ENCODE measurements around the gene ARAP1. TPM values are rescaled to one million over a fixed set of nuclear protein-coding genes. Genes with fewer than 3 reads are reported as not detected.

The ARAP1 gene
- total RNA-seq: 10 to 100 TPM; 70.4 to 89.8 TPM

DNA sequence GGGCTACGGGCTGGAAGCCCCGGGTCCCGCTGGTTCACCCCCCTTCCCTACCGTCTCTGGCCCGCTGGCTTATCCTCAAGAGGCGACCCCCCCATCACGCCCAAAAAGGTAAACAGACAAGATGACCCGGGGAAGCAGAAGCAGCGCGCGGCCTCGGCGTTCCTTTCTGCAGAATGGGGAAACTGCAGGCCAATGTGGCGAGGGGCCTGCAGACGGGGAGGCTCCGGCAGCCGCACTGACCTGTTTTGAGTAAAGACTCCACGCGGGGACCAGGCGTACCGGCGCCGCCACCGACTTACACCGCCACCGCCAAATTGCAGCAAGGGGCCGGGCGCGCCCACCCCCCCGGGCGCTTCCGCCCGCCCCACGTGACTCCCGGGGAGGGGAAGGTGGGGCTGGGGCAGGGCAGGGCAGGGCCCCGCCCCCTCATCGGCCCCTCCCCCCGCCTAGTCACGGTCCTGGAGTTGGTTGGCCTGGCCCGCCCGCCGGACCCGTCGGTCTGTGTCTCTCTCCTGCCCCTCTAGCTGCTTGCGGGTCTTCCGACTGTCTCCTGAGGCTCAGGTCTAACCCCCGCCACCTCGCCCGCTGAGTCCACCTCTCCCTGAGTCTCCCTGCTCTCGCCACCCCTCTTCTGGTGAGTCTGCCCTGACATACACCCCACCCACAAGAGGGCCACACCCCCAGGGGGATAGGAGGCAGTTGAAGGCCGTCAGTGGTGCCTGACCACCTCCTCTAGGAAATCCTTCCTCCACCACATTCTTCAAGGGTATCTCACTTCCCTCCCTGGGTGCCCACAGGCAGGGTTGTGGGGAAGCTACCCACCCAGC lies at the start of gene ARAP1:
Gene ARAP1, minus strand, starts transcription at position 321 of the 827 bp plus-strand sequence. CDS start 25,280 bp downstream, outside the sequence.
- peaks cover 4% of the 10 kb centered on the region for H3K36me3 ChIP-seq
- peak within 1 kb of the TSS; percentile 47 for H3K27ac ChIP-seq
- intact Hi-C loops (cut with DNase I): no loop called here
- H3K9me3 ChIP-seq: no peaks in the 10 kb centered on the region
- no peaks in the 10 kb centered on the region for H3K27me3 ChIP-seq
- no peak for TF ChIP-seq CTCF (IDR thresholded peaks at IDR 0.05)
- H3K9ac ChIP-seq (ENCODE audit: low read depth in 2 of 2, low read length in 2 of 2): peak within 1 kb of the TSS; percentile 70 to 84
- peaks cover 3% of the 10 kb centered on the region for H3K4me1 ChIP-seq
- H3K4me3 ChIP-seq: peak within 1 kb of the TSS; percentile 69
- peak; percentile 82 for DNase-seq

DNA sequence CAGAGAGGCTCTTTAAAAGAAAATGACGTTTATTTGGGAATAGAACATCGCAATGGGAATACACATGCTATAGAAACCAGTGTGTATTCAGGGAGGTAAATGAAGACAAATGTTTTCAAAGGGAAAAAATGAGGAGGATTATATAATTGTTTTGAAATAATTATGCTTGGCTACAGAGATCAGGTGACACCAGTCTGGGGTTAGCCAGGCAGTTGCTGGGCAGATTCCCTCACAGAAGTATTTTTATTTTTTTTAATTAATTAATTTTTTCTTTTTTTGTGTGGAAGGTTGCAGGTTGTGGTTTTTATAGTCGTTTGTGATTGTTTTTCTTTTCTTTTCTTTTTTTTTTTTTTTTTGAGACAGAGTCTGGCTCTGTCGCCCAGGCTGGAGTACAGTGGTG lies 47.2 kb upstream of the ARAP1 start:
- Histone ChIP-seq H3K36me3 (no peaks in the 10 kb centered on the region), H3K27me3 (no peaks in the 10 kb centered on the region), H3K9ac (ENCODE audit: low read depth in 2 of 2, low read length in 2 of 2) (no peak overlapping the region), H3K9me3 (no peaks in the 10 kb centered on the region), H3K4me1 (peaks cover 2% of the 10 kb centered on the region), H3K4me3 (no peak overlapping the region), H3K27ac (no peak overlapping the region)
- intact Hi-C loops (cut with DNase I): no loop called here
- no peak for TF ChIP-seq CTCF (IDR thresholded peaks at IDR 0.05)
- DNase-seq: no peak

DNA sequence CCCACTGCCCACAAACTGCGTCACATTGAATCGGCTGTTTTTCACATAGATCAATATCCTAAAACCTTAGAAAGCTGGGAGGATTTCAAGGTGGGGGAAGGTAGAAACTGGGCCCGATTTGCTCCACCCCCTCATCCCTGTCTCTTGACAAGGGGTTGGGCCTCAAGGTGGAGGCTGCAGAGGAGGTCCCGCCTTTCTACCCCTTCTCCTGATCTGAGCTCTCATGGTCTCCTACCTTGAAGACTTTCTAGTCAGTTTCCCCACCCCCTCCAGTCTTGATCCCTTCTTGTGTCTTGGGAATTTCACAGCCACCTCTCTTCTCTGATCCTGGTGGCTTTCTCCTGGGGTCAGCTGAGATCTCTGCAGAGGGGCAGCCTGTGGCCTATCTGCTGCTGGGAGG lies 46.2 kb upstream of the ARAP1 start:
- no peaks in the 10 kb centered on the region for H3K27me3 ChIP-seq
- no peak for DNase-seq
- H3K9ac ChIP-seq (ENCODE audit: low read depth in 2 of 2, low read length in 2 of 2): no peak overlapping the region
- TF ChIP-seq CTCF (IDR thresholded peaks at IDR 0.05): no peak
- H3K36me3 ChIP-seq: no peaks in the 10 kb centered on the region
- H3K27ac ChIP-seq: no peak overlapping the region
- H3K4me3 ChIP-seq: no peak overlapping the region
- peaks cover 3% of the 10 kb centered on the region for H3K4me1 ChIP-seq
- H3K9me3 ChIP-seq: no peaks in the 10 kb centered on the region
- intact Hi-C loops (cut with DNase I): no loop called here

- Histone ChIP-seq H3K4me1 (peaks cover 12% of the 10 kb centered on the region), H3K9ac (ENCODE audit: low read depth in 2 of 2, low read length in 2 of 2) (peak within 1 kb of the TSS; percentile 42 to 71), H3K27me3 (no peaks in the 10 kb centered on the region), H3K4me3 (peak within 1 kb of the TSS; percentile 48), H3K36me3 (no peaks in the 10 kb centered on the region), H3K27ac (peak within 1 kb of the TSS; percentile 90), H3K9me3 (no peaks in the 10 kb centered on the region)
- peak; percentile 97 for TF ChIP-seq CTCF (IDR thresholded peaks at IDR 0.05)
- DNase-seq: peak; percentile 97
- intact Hi-C loops (cut with DNase I): loop anchor here (2.0 kb wide), 1 partner anchor 69 kb away; no protein-coding TSS in a partner anchor
Observed at GRCh38 chr11:72793425-72794367, 41.5 kb upstream of the ARAP1 start, which contains the start of gene STARD10. STARD10 (minus strand) TSS chr11:72794047; CDS start chr11:72781181, 12,866 bp downstream.

- intact Hi-C loops (cut with DNase I): loop anchor here (2.0 kb wide), 1 partner anchor 68 kb away; no protein-coding TSS in a partner anchor
- H3K9ac ChIP-seq (ENCODE audit: low read depth in 2 of 2, low read length in 2 of 2): peak overlapping the region; percentile 42 to 71
Observed at GRCh38 chr11:72793076-72793424, 40.8 kb upstream of the ARAP1 start.

More at GRCh38 chr11:72793076-72793424, 40.8 kb upstream of the ARAP1 start:
- Histone ChIP-seq H3K4me3 (no peak overlapping the region), H3K27ac (peak overlapping the region; percentile 90), H3K36me3 (no peaks in the 10 kb centered on the region), H3K27me3 (no peaks in the 10 kb centered on the region), H3K4me1 (peaks cover 14% of the 10 kb centered on the region), H3K9me3 (no peaks in the 10 kb centered on the region)
- DNase-seq: no peak
- no peak for TF ChIP-seq CTCF (IDR thresholded peaks at IDR 0.05)

Measured in colonic mucosa (tissue), 4 donors.